Heart left ventricle (tissue), 16 donors: Measurements from ENCODE around the gene FAM8A1. TPM values are rescaled to one million over a fixed set of nuclear protein-coding genes. Genes with fewer than 3 reads are reported as not detected.

Source experiments
- ATAC-seq, 4 donors: fragments of 200-7000 bp; cut with Tn5 transposase; one replicate each; pipeline ENCODE4 v1.9.1; 2020 to 2022; ENCODE audit warnings: moderate library complexity in 4 of 4, mild to moderate bottlenecking in 3 of 4, moderate number of reproducible peaks in 1 of 4
- DNase-seq, 5 donors: peaks; one replicate each; pipeline ENCODE4 v3.0.0-alpha.2; 2020
- H3K27ac ChIP-seq, 12 donors: fragments of 200-600 bp; sonication (generic) in 4 of 12; one replicate each; pipeline versions ENCODE4 v1.5.0 to v1.8.0; 2016 to 2022; ENCODE audit warnings: mild to moderate bottlenecking in 2 of 12
- H3K27me3 ChIP-seq, 9 donors: fragments of 200-600 bp; sonication (generic) in 2 of 9; one replicate each; pipeline versions ENCODE4 v1.5.1 to v1.8.0; 2016 to 2022; ENCODE audit warnings: mild to moderate bottlenecking in 3 of 9
- H3K36me3 ChIP-seq, 9 donors: fragments of 200-600 bp; sonication (generic) in 2 of 9; one replicate each; pipeline versions ENCODE4 v1.5.0 to v1.8.0; 2018 to 2022; ENCODE audit warnings: mild to moderate bottlenecking in 2 of 9
- H3K4me1 ChIP-seq, 12 donors: fragments of 200-600 bp; sonication (generic) in 4 of 12; one replicate each; pipeline versions ENCODE4 v1.5.0 to v1.8.0; 2016 to 2022; ENCODE audit warnings: mild to moderate bottlenecking in 3 of 12
- H3K4me3 ChIP-seq, 12 donors: fragments of 200-600 bp; sonication (generic) in 4 of 12; one replicate each; pipeline versions ENCODE4 v1.5.0 to v1.8.0; 2017 to 2022; ENCODE audit warnings: mild to moderate bottlenecking in 9 of 12, moderate library complexity in 4 of 12
- H3K9me3 ChIP-seq, 12 donors: fragments of 200-600 bp; sonication (generic) in 4 of 12; one replicate each; pipeline versions ENCODE4 v1.5.0 to v1.8.0; 2016 to 2022; ENCODE audit warnings: mild to moderate bottlenecking in 1 of 12
- POLR2A ChIP-seq, 2 donors: fragments of 450-650 bp; IDR thresholded peaks; one replicate each; pipeline ENCODE4 v1.6.1; 2017; ENCODE audit warnings: antibody characterized with exemption in 2 of 2, mild to moderate bottlenecking in 2 of 2, moderate library complexity in 2 of 2
- WGBS, 4 donors: extraction: QIAGEN DNeasy Blood & Tissue Kit in 2 of 4; methylation state at CpG; one replicate each; pipeline versions ENCODE4 v1.1.5 to v1.1.7; 2013 to 2018; 5-methylcytosine and 5-hydroxymethylcytosine counted together
- intact Hi-C, 10 donors: fragments of 100-400 bp; cut with DNase I; formaldehyde crosslinking; loops; one replicate each; pipeline versions ENCODE4 v1.11.1 to v1.14.2; 2022
- polyA plus RNA-seq, 2 donors: library from polyadenylated mRNA; stranded (reverse); fragments of 200-250 nt; gene quantifications; one replicate each; pipeline ENCODE4 v1.2.3, GENCODE V29; 2013
- total RNA-seq, 9 donors: library from RNA; depleted of rRNA in 2 of 9; stranded (reverse); fragments of >200 nt in 2 of 9; fragmentation: NEBNext Ultra II Directional in 3 of 9; extraction: Animal tissue kit (Norgen Biotek cat#: 25700) in 3 of 9; gene quantifications; one replicate each; pipeline versions ENCODE4 v1.1.0 to v1.2.4, GENCODE V29; 2016 to 2023
- TF ChIP-seq, protein P1 (sequence below), 12 donors: fragments of 200-600 bp; sonication (generic) in 4 of 12; IDR thresholded peaks; one replicate each; pipeline versions ENCODE4 v1.5.0 to v1.8.0; 2018 to 2022; ENCODE audit warnings: antibody characterized with exemption in 12 of 12, mild to moderate bottlenecking in 5 of 12
- donor health status: ischemic (EF 13 %, LVEDD 7.1; RV severe dilation, severe dysfunction).
- donor health status: healthy with polysubstance abuse.
- donor health status: DM: no; HTN: yes; CAD: no.
- donor health status: DM: no; HTN: no; CAD: no.
- donor health status: ischemic (EF 25% LVEDD 6.9; RV normal size, moderate dysfunction).
- donor health status: ischemic (EF 25% LVEDD 5.7; RV mildly dilated, moderate dysfunction).
- donor health status: healthy.
- donor health status: DM: yes; HTN: yes; CAD: no.
- donor health status: ischemic (EF 35%, LVEDD 5.7; RV mildly dilated, moderate dysfunction).
- donor health status: nonischemic (EF 11% LVEDD 7.7; RV severe dilation, severe dysfunction).
- donor health status: DM: yes; HTN: yes; CAD: no.
- donor health status: PGD.
- donor health status: ischemic (EF 29% LVEDD 5.4; RV normal size, mild dysfunction).
- donor health status: nonischemic (EF 23%, LVEDD 6.1; RV moderate dilation, normal function).

Gene FAM8A1
- total and polyA plus RNA-seq, 11 donors, result 9.1 to 24.5 (median 17.3) TPM

- no peak overlapping the region for H3K27ac ChIP-seq
- WGBS, 4 donors, result 85 to 90% (median 88%) methylated on average over 4 of the region's 4 CpGs
- intact Hi-C loops, result loop anchor here in 1 of 10 donors (10.0 kb wide), 1 partner anchor 173 kb away; no protein-coding TSS in a partner anchor
- H3K27me3 ChIP-seq, result no peaks in the 10 kb centered on the region
- no peak for TF ChIP-seq POLR2A (IDR thresholded peaks at IDR 0.05)
- TF ChIP-seq, protein P1, sequence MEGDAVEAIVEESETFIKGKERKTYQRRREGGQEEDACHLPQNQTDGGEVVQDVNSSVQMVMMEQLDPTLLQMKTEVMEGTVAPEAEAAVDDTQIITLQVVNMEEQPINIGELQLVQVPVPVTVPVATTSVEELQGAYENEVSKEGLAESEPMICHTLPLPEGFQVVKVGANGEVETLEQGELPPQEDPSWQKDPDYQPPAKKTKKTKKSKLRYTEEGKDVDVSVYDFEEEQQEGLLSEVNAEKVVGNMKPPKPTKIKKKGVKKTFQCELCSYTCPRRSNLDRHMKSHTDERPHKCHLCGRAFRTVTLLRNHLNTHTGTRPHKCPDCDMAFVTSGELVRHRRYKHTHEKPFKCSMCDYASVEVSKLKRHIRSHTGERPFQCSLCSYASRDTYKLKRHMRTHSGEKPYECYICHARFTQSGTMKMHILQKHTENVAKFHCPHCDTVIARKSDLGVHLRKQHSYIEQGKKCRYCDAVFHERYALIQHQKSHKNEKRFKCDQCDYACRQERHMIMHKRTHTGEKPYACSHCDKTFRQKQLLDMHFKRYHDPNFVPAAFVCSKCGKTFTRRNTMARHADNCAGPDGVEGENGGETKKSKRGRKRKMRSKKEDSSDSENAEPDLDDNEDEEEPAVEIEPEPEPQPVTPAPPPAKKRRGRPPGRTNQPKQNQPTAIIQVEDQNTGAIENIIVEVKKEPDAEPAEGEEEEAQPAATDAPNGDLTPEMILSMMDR (IDR thresholded peaks at IDR 0.05), result no peak
- no peak overlapping the region for H3K4me3 ChIP-seq
- peaks cover 0 to 6% (median 0%) of the 10 kb centered on the region in 12 donors for H3K4me1 ChIP-seq
- ATAC-seq (no peak), DNase-seq (no peak)
- H3K36me3 ChIP-seq, result peaks cover 0 to 81% (median 56%) of the 10 kb centered on the region in 9 donors
- no peaks in the 10 kb centered on the region for H3K9me3 ChIP-seq
Measured at GRCh38 chr6:17612048-17612447, 11.9 kb downstream of the FAM8A1 start.

DNA sequence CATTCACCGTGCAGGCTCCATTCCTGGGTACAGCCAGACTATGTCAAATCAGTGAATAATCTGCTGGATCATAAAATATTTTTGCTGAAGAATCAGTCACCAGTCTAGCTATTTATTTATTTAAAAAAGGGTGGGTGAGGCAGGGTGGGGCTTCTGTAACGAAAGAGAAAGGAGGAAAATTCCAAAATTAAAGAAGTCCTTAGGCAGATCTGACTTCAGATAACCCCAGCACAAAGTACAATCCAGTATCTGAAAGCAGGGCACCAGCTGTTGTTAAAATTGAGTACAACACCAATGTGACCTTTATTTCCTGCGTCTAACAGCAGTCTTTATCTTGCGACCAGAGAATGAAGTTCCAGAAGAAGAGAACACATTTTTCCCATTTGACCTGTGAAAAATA, 15.7 kb downstream of the FAM8A1 start:
- H3K27me3 ChIP-seq, result no peaks in the 10 kb centered on the region
- peaks cover 0 to 73% (median 53%) of the 10 kb centered on the region in 9 donors for H3K36me3 ChIP-seq
- no peak overlapping the region for H3K27ac ChIP-seq
- DNase-seq (no peak), ATAC-seq (no peak)
- H3K4me3 ChIP-seq, result no peak overlapping the region
- H3K4me1 ChIP-seq, result peaks cover 0 to 6% (median 0%) of the 10 kb centered on the region in 12 donors
- 63 to 75% (median 65%) methylated on average over 4 of the region's 4 CpGs for WGBS, 4 donors
- intact Hi-C loops, result loop anchor here in 1 of 10 donors (10.0 kb wide), 1 partner anchor 169 kb away; no protein-coding TSS in a partner anchor
- H3K9me3 ChIP-seq, result no peaks in the 10 kb centered on the region
- no peak for TF ChIP-seq POLR2A (IDR thresholded peaks at IDR 0.05)
- TF ChIP-seq, protein P1 (IDR thresholded peaks at IDR 0.05), result no peak

DNA sequence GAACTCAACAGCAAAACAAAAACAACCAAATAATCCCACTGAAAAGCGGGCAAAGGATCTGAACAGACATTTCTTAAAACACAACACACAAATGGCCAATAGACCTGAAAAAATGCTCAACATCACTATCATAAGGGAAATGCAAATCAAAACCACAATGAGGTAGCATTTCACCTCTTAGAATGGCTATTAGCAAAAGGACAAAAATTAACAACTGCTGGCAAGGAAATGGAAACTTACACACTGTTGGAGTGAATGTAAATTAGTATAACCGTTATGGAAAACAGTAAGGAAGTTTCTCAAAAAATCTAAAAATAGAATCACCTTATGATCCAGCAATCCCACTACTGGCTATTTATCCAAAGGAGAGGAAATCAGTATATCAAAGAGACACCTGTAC, 20.9 kb downstream of the FAM8A1 start:
- peaks cover 0 to 90% (median 74%) of the 10 kb centered on the region in 9 donors for H3K36me3 ChIP-seq
- H3K9me3 ChIP-seq, result no peaks in the 10 kb centered on the region
- TF ChIP-seq POLR2A (IDR thresholded peaks at IDR 0.05), result no peak
- TF ChIP-seq, protein P1 (IDR thresholded peaks at IDR 0.05), result no peak
- intact Hi-C loops, result no loop called here
- peaks cover 0 to 22% (median under 1%) of the 10 kb centered on the region in 12 donors for H3K4me1 ChIP-seq
- DNase-seq (no peak), ATAC-seq (no peak)
- WGBS, 4 donors, result 64 to 74% (median 72%) methylated on average over 2 of the region's 2 CpGs
- H3K4me3 ChIP-seq, result no peak overlapping the region
- no peaks in the 10 kb centered on the region for H3K27me3 ChIP-seq
- no peak overlapping the region for H3K27ac ChIP-seq

- Histone ChIP-seq H3K27ac (no peak overlapping the region), H3K4me1 (peaks cover 0 to 22% (median 0%) of the 10 kb centered on the region in 12 donors), H3K36me3 (peaks cover 0 to 90% (median 74%) of the 10 kb centered on the region in 9 donors), H3K27me3 (no peaks in the 10 kb centered on the region), H3K9me3 (no peaks in the 10 kb centered on the region), H3K4me3 (no peak overlapping the region)
- intact Hi-C loops, result no loop called here
- 64 to 74% (median 72%) methylated on average over 5 of the region's 5 CpGs for WGBS, 4 donors
- DNase-seq, result peak in 3 of 5 donors; percentile 16 to 35 (median 31)
- peak; percentile 53 to 63 (median 61) for ATAC-seq
- TF ChIP-seq, protein P1 (IDR thresholded peaks at IDR 0.05), result no peak
- TF ChIP-seq POLR2A (IDR thresholded peaks at IDR 0.05), result no peak
Measured at GRCh38 chr6:17622144-17622543, 22.0 kb downstream of the FAM8A1 start.
